HUES48 (cell line): ENCODE data around the gene SLIT3.
"Not testable (repeated sequence)": the region's sequence is repeated elsewhere in the genome, so short reads cannot be mapped to it uniquely, and the experiment has no call there.

Source experiments
- H3K27ac ChIP-seq: one replicate; pipeline ENCODE4 v1.7.0; 2013; ENCODE audit warnings: low read depth, low read length, inconsistent platforms
- H3K27me3 ChIP-seq: 2 replicates; pipeline ENCODE4 v1.6.1; 2013; ENCODE audit warnings: mild to moderate bottlenecking, low read length; ENCODE audit not compliant: control insufficient read depth, insufficient read depth
- H3K36me3 ChIP-seq: 2 replicates; pipeline ENCODE4 v1.6.1; 2013; ENCODE audit warnings: low read length; ENCODE audit not compliant: control insufficient read depth, insufficient read depth
- H3K4me1 ChIP-seq: 2 replicates; pipeline ENCODE4 v1.6.1; 2013; ENCODE audit warnings: mild to moderate bottlenecking, low read length; ENCODE audit not compliant: control insufficient read depth, insufficient read depth
- H3K4me3 ChIP-seq: 2 replicates; pipeline ENCODE4 v1.5.1; 2013; ENCODE audit warnings: mild to moderate bottlenecking, low read depth, low read length
- H3K9ac ChIP-seq: 2 replicates; pipeline ENCODE4 v1.6.1; 2013; ENCODE audit warnings: mild to moderate bottlenecking, low read depth, low read length, moderate library complexity
- H3K9me3 ChIP-seq: 2 replicates; pipeline ENCODE4 v1.6.1; 2013; ENCODE audit warnings: low read length; ENCODE audit not compliant: control insufficient read depth, insufficient read depth

The SLIT3 gene

DNA sequence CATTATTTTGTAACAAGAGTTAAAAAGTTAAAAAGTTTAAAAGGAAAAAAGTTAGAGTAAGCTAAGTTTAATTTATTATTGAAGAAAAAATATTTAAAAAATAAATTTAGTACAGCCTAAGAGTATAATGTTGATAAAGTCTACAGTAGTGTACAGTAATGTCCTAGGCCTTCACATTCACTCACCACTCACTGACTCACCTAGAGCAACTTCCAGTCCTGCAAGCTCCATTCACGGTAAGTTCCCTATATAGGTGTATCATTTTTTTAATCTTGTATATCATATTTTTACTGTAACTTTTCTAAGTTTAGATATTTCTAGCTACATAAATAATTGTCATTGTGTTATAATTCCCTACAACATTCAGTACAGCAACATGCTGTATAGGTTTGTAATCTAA, 652.4 kb downstream of the SLIT3 start:
- Histone ChIP-seq H3K9ac (no peak overlapping the region), H3K36me3 (no peaks in the 10 kb centered on the region), H3K4me1 (no peaks in the 10 kb centered on the region), H3K27me3 (no peaks in the 10 kb centered on the region), H3K4me3 (no peak overlapping the region), H3K9me3 (no peaks in the 10 kb centered on the region; the same call in 1 of the 2 replicates), H3K27ac (no peak overlapping the region)

DNA sequence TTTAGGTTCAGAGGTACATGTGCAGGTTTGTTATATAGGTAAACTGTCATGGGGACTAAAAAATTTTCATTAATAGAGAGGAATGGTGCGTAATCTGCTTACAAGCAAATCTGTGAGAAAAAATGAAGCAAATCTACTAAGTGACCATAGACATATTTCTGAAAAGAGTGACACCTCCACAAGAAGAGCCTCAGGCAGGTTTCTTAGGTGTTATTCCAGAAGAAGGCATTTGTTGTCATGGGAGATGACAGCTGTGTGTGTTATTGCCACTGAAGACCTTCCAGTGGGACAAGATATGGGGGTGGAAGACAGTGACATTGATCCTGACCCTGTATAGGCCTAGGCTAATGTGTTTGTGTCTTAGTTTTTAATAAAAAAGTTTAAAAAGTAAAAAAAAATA, 652.9 kb downstream of the SLIT3 start:
- Histone ChIP-seq H3K4me1 (no peaks in the 10 kb centered on the region), H3K9me3 (no peaks in the 10 kb centered on the region; the same call in 1 of the 2 replicates), H3K4me3 (no peak overlapping the region), H3K27me3 (no peaks in the 10 kb centered on the region), H3K9ac (no peak overlapping the region), H3K36me3 (no peaks in the 10 kb centered on the region), H3K27ac (no peak overlapping the region)

DNA sequence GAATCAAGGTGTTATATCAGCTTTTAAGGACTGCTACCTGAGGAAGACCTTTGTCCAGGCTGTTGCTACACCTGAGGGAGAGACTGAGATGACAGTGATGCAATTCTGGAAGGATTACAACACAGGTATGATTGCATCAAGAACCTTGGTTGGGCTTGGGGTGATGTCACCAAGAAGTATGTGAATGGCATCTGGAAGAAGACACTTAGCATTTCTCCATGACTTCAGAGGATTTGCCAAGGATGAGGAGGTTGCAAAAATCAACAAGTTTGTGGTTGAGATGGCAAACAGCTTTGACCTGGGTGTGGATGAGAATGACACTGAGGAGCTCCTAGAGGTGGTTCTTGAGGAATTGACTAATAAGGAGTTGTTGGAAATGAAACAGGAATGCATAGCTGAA, 653.9 kb downstream of the SLIT3 start:
- Histone ChIP-seq H3K9me3 (no peaks in the 10 kb centered on the region; the same call in 1 of the 2 replicates), H3K4me3 (no peak overlapping the region), H3K36me3 (no peaks in the 10 kb centered on the region), H3K27ac (no peak overlapping the region), H3K27me3 (no peaks in the 10 kb centered on the region), H3K4me1 (no peaks in the 10 kb centered on the region), H3K9ac (no peak overlapping the region)

DNA sequence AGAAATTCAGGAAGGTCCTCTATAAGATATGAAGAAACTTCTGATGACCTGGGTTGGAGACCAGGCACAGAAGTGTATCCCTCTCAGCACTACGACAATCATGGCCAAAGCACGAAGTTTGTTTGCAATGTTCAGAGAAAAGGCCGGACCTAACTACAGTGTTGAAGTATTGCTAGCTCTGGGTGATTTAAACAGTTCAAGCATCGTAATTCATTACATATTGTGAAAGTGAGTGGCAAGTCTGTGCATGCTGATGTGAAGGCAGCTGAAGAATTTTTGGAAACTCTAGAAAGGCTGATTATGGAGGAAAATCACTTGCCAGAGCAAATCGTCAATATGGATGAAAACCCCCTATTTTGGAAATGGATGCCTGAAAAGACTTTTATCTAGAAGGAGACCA, 654.6 kb downstream of the SLIT3 start:
- H3K27ac ChIP-seq, result no peak overlapping the region
- no peaks in the 10 kb centered on the region; the same call in 1 of the 2 replicates for H3K9me3 ChIP-seq
- no peak overlapping the region for H3K4me3 ChIP-seq
- H3K36me3 ChIP-seq, result no peaks in the 10 kb centered on the region
- no peak overlapping the region for H3K9ac ChIP-seq
- H3K4me1 ChIP-seq, result no peaks in the 10 kb centered on the region
- H3K27me3 ChIP-seq, result no peaks in the 10 kb centered on the region

DNA sequence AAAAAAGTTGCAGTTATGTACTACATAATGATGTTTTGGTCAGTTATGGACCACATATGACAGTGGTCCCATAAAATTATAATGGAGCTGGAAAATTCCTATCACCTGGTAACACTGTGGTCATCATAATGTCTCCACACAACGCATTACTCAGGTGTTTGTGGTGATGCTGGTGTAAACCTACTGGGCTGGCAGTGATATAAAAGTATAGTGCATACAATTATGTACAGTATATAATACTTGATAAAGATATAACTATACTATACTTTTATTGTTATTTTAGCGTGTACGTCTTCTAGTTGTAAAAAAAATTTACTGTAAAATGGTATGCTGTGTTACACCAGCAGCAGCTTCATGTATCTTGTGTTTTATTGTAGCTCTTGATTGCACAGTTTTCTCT, 655.7 kb downstream of the SLIT3 start:
- Histone ChIP-seq H3K27ac (no peak overlapping the region), H3K27me3 (no peaks in the 10 kb centered on the region)

DNA sequence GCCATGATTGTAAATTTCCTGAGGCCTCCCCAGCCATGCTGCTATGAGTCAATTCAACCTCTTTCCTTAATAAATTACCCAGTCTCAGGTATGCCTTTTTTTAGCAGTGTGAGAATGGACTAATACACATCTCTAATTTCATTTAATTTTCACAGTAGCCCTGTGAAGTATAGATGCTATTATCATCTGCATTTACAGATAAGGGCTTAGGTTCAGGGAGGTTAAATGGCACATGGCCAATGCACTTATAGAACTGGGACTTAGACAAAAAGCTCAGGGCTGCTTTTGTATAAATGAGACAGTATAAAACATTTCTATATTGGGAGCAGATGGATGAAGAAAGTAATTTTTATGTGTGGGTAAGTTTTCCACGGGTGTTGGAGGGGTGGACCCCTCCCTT, 658.9 kb downstream of the SLIT3 start:
- no peak overlapping the region for H3K4me3 ChIP-seq
- H3K27ac ChIP-seq, result no peak overlapping the region
- 0 out of 2 replicates have a peak, but pooled peaks cover 3% of the 10 kb centered on the region for H3K4me1 ChIP-seq

More for the DNA sequence above, 655.7 kb downstream of the SLIT3 start:
- Histone ChIP-seq H3K4me3 (no peak overlapping the region), H3K9ac (no peak overlapping the region), H3K36me3 (no peaks in the 10 kb centered on the region), H3K9me3 (no peaks in the 10 kb centered on the region; the same call in 1 of the 2 replicates), H3K4me1 (no peaks in the 10 kb centered on the region)

DNA sequence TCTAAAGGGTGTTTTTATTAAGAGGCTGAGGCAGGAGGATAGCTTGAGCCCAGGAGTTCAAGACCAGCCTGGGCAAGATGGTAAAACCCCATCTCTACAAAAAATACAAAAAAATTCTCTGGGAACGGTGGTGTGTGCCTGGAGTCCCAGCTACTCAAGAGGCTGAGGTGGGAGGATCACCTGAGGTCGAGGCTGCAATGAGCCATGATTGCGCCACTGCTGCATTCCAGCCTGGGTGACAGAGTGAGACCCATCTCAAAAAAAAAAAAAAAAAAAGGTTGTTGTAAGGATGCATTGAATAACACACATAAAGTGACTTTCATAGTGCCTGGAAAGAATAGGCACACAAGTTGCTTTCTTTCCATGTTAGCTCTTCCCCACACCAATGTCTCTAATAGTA, 662.1 kb downstream of the SLIT3 start:
- not testable (repeated sequence) for H3K4me3 ChIP-seq, H3K36me3 ChIP-seq, H3K9ac ChIP-seq, H3K9me3 ChIP-seq, H3K4me1 ChIP-seq, H3K27me3 ChIP-seq, H3K27ac ChIP-seq

More for the DNA sequence above, 658.9 kb downstream of the SLIT3 start:
- Histone ChIP-seq H3K9me3 (peaks cover 8% of the 10 kb centered on the region; the same call in 1 of the 2 replicates), H3K9ac (no peak overlapping the region), H3K27me3 (no peaks in the 10 kb centered on the region), H3K36me3 (no peaks in the 10 kb centered on the region)

DNA sequence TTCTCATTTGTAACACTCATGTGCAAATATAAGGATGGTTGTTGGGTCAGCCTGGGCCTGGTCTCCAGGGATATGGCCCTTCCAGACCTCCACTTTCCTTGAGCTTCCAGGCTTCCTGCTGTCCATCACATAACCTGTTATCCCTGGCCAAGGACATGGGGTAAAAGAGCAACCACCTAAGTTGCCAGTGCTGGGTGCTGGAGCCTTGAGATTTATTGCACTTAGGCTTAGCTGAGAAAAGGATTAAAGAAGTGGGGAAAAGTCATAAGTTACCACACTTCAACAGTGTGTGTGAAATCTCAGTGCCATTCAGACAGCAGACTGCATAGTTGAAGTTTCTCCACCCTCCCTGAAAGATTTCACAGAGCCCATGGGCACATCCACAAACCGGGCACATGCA, 663.1 kb downstream of the SLIT3 start:
- Histone ChIP-seq H3K27me3 (no peaks in the 10 kb centered on the region), H3K27ac (peak overlapping the region; percentile 31), H3K36me3 (no peaks in the 10 kb centered on the region), H3K4me3 (no peak overlapping the region), H3K9me3 (0 out of 2 replicates have a peak, but pooled peaks cover 8% of the 10 kb centered on the region), H3K4me1 (0 out of 2 replicates have a peak, but pooled peaks cover 3% of the 10 kb centered on the region), H3K9ac (no peak overlapping the region)

DNA sequence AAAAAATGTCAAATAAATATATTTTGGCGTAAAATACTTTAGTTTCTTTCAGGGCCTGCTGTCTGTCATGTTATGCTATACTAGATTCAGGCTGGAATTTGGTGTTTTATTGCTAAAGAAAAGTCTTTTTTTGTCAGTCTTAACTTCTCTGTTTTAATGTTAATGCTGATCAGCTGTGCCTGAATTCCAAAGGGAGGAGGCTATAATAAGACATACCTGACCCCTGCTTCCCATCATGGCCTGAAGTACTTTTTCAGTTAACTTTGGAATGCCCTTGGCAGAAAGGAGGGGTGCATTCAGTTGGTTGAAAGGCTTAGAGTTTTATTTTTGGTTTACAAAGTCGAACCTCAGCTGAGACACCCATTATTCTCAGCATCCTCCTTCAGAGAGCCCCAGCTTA, 663.7 kb downstream of the SLIT3 start:
- H3K9ac ChIP-seq, result no peak overlapping the region
- 0 out of 2 replicates have a peak, but pooled peaks cover 3% of the 10 kb centered on the region for H3K4me1 ChIP-seq
- H3K27ac ChIP-seq, result peak overlapping the region; percentile 72
- no peak overlapping the region for H3K4me3 ChIP-seq
- H3K36me3 ChIP-seq, result no peaks in the 10 kb centered on the region
- H3K9me3 ChIP-seq, result 0 out of 2 replicates have a peak, but pooled peaks cover 8% of the 10 kb centered on the region
- no peaks in the 10 kb centered on the region for H3K27me3 ChIP-seq

DNA sequence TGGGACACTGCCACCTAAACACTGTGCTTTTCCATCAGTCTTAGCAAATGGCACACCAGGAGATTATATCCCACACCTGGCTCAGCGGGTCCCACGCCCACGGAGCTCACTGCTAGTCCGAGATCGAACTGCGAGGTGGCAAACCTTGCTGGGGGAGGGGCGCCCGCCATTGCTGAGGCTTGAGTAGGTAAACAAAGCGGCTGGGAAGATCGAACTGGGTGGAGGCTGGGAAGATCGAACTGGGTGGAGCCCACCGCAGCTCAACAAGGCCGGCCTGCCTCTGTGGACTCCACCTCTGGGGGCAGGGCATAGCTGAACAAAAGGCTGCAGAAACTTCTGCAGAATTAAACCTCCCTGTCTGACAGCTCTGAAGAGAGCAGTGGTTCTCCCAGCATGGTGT, 670.0 kb downstream of the SLIT3 start:
- not testable (repeated sequence) for H3K36me3 ChIP-seq, H3K27me3 ChIP-seq, H3K9ac ChIP-seq, H3K4me1 ChIP-seq, H3K9me3 ChIP-seq, H3K27ac ChIP-seq, H3K4me3 ChIP-seq

DNA sequence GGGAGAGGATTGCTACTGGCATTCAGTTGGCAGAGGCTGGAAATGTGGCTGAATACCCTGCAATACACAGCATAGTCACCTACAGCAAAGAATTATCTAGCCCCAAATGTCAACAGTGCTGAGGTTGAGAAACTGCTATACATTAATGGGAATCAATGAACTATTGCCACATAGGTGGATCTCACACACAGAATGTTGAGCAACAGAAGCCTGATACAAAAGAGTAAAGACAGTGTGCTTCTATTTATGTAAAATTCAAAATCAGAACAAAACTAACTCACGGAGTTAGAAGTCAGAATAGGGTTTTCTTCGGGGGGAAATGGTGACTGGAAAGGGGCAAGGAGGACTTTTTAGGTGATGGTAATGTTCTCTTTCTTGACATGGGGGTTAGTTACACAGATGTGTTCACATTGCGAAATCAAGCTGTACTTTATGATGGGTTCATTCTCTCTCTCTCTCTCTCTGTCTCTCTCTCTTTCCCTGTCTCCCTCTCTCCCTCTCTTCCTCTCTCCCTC, 676.0 kb downstream of the SLIT3 start:
- Histone ChIP-seq H3K9ac (no peak overlapping the region), H3K36me3 (no peaks in the 10 kb centered on the region), H3K27ac (no peak overlapping the region), H3K4me1 (no peaks in the 10 kb centered on the region), H3K4me3 (no peak overlapping the region), H3K9me3 (peaks cover 2% of the 10 kb centered on the region), H3K27me3 (no peaks in the 10 kb centered on the region)
